ENCODE data around the gene CPLANE1.
"Not testable (repeated sequence)": the region's sequence is repeated elsewhere in the genome, so short reads cannot be mapped to it uniquely, and the experiment has no call there.

Gene CPLANE1

DNA sequence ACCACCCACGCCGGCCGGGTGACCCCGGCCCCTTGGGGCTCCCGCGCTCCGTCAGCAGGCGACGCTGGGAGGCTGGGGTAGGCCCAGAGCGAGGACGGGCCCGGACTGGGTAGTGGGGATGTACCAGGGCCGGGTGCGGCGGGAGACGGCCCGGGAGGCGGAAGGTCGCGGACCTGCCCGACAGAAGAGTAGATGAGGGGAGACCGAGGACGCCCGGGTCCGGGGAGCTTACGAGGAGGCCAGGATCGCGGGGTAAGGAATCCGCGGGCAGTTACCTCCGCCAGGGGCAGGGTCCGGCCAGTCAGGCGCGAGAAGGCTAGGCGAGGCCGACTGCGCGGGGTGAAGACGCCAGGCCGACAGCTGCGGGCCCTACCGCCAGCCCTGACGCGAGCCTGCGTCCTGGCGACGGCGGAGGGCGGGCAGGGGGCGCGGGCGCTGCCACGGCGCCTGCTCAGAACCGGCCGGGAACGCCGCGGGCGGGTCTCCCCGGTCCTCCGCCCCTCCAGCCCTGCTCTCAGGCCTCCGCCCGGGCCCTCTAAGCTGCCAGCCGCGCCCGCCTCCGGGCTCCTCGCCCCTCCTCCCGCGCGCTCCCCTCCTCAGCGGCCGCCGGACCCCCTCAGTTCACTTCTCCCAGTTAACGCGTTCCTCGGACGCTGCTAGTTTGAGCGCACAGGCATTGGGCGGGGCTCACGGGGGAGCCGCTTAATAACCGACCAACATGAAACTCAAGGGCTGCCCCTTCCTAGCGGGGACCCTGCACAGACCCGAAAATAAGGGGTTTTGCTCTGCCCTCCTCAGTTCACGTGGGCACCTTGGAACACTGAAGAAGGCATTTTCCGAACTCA lies at the start of gene CPLANE1:
CPLANE1 (minus strand) TSS at position 407 of the 845 bp plus-strand sequence. CDS start 1,678 bp downstream, outside the sequence.
- peak; percentile 27 to 52 for DNase-seq (ENCODE audit: low read depth in 2 of 2)

DNA sequence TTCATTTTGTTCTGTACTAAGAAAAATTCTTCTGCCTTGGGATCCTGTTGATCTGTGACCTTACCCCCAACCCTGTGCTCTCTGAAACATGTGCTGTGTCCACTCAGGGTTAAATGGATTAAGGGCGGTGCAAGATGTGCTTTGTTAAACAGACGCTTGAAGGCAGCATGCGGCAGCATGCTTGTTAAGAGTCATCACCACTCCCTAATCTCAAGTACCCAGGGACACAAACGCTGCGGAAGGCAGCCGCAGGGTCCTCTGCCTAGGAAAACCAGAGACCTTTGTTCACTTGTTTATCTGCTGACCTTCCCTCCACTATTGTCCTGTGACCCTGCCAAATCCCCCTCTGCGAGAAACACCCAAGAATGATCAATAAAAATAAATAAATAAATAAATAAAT lies 47.1 kb upstream of the CPLANE1 start:
- not testable (repeated sequence) for DNase-seq (ENCODE audit: low read depth in 2 of 2)

DNA sequence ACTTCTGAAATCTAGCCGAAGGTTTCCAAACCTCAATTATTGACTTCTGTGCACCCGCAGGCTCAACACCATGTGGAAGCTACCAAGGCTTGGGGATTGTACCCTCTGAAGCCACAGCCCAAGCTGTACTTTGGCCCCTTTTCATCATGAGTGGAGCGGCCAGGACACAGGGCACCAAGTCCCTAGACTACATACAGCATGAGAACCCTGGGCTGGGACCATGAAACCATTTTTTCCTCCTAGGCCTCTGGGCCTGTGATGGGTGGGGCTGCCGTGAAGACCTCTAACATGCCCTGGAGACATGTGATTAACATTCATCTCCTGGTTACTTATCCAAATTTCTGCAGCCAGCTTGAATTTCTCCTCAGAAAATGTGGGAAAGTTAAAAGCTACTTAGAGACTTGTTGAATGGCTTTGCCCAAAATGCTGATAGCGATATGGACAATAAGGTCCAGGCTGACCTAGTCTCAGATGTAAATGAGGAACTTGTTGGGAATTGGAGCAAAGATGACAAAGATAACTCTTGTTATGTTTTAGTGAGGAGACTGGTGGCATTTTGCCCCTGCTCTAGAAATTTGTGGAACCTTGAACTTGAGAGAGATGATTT lies 34.1 kb upstream of the CPLANE1 start:
- DNase-seq (ENCODE audit: low read depth in 2 of 2), result no peak

DNA sequence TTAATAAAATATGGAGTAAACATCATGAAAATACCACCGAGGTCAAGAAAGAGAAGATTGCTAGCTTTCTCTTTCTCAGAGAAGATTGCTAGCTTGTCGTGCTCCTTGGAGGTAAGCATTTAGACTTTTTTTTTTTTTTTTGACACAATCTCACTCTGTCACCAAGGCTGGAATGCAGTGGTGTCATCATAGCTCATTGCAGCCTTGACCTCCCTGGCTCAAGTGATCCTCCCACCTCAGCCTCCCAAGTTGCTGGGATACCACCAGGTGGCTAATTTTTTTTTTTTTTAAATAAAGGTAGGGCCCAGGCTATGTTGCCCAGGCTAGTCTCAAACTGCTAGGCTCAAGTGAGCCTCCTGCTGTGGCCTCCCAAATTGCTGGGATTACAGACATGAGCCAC lies 26.3 kb upstream of the CPLANE1 start:
- no peak for DNase-seq (ENCODE audit: low read depth in 2 of 2)

DNA sequence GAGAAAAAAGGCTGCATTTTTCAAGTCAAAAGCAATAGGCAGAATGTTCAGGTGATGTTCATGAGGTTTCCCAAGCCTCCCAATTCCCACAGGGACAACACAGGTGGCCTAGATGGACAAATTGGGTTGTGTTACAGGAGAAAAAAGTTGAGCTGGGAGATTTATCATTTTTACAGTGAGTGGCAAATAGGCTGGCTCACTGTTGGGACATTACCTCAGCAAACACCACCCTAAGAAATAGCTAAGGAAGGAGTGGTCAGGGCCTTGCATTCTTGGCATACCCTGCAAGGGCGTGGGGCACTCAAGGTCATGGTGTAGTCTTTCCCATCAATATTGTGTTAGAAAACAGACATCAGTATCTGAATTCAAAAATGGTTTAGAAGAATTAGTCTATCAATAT lies 23.3 kb upstream of the CPLANE1 start:
- DNase-seq (ENCODE audit: low read depth in 2 of 2), result no peak

DNA sequence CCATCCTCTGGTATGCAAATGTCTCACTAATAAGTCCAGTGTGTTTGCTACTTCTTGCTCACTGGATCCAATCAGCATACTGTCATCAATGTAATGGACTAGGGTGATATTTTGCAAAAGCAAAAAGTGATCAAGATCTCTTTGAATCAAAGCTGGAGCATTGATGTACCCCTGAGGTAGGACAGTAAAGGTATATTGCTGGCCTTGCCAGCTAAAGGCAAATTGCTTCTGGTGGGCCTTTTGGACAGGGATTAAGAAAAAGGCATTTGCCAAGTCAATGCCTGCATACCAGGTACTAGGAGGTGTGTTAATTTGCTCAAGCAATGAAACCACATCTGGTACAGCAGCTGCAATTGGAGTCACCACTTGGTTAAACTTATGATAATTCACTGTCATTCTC lies 18.9 kb upstream of the CPLANE1 start:
- DNase-seq (ENCODE audit: low read depth in 2 of 2), result not testable (repeated sequence)

DNA sequence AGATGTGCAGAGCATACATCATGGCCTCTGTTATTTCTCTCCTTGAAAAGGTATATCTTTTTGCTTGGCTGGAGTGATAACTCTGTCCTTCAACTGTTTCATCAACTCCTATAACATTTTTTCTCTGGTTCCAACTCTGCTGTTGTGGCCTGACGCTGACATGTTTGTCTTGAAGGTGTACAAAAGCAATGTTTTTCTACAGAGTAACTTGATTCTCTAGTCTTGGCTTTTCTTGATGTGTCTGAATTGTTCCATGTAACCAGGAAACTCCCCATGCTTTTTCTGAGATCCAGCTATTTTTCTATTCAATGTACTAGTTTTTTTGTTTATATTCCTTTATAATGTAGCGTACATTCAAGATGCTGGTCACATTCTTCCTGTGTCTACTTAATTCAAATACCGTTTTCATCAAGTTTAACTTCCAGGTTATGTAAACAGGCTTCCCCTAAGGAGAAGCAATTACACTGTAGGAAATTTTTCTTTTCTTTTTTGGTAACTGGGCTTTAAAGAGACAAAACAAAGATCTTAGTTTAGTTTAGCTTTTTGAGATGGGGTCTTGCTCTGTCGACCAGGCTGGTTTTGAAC lies 6.7 kb upstream of the CPLANE1 start:
- no peak for DNase-seq (ENCODE audit: low read depth in 2 of 2)

DNA sequence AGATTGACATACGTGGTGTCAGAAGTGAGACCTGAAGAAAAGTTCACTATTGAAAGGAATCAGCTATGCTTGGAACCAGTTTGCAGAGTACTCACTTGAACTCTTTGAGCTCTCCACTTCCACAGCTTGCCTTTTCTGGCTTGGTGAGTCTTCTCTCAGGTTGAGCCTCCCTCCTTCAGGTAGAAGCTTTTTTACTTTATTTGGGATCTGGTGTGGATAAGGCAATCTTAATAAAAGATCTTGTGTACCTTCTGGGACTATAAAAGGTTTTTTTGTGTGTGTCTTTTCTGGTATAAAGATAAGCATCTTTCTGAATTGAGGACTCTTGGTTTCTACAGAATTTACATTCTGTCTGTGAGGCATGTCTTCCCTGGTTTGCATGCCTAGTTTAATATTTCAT lies 5.4 kb upstream of the CPLANE1 start:
- DNase-seq (ENCODE audit: low read depth in 2 of 2), result no peak

DNA sequence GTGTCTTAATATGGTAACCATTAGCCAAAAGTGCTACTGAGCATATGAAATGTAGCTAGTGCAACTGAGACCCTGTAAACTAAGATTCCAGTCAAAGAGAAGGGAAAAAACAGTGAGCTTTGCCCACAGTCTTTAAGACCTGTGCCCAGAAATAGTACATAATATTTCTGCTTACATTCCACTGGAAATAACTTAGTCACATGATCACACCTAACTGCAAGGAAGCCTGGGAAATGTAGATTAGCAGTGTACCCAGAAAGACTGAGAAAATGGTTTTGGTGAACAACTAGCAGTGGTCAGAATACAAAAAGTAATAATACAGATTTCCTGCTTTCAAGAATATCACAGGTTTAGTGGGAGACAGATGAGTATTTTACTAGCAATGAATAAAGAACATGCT lies 2.5 kb upstream of the CPLANE1 start:
- DNase-seq (ENCODE audit: low read depth in 2 of 2), result no peak

DNA sequence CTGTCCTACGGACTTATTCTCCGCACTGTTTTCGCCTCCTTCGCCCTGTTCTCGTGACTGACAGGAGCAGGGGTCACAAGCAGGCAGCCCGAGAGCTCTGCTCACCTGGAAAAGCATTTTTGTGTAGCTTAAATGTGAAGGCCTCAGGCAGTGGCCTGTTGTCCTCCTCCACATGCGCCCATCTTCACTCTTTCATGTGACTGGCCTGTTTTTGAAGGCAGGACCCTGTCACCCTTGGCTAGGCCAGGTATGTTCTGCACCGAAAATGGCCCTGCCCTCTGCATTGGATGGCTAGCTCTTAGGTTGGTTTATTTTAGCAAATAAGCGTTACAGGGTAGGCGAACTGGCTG lies 614 bp upstream of the CPLANE1 start:
- DNase-seq (ENCODE audit: low read depth in 2 of 2), result no peak

DNA sequence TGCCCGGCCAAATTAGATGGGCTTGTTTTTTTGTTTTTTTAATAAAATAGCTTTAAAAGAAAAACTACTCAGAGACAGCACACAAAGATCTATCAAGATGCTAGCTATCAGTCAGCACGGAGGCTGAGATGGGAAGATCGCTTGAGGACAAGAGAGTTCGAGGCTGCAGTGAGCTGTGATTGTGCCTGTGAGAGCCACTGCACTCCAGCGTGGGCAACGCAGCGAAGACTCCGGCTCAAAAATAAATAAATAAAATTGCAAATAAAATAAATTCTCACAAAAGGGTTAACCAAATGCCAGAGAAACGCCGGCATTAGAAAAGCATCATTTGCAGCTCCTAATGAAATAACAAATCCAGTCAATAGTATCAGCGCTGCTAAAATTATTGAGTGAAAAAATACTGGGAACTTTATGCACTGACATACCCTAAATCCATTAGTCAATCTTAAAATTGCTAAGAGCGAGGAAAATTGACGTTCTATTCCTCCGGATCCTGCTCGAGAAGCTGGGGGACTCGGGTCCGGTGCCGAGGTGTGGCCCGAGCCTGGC lies 681 bp downstream of the CPLANE1 start:
- DNase-seq (ENCODE audit: low read depth in 2 of 2), result no peak

DNA sequence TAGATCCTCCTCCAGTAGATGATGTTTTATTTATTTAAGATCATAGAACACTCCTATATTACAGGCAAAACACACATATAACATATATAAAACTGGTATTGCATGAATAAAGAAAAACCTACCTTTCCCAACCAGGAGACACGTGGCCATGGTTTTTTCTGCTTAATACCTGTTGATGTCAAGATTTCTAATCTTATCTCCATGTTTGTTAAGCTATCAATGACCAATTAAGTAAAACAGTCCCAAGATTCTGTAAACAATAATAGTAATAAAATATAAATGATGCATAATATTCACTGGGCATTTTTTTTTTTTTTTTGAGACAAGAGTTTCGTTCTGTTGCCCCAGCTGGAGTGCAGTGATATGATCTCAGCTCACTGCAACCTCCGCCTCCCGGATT lies 1.7 kb downstream of the CPLANE1 start:
- DNase-seq (ENCODE audit: low read depth in 2 of 2), result no peak

DNA sequence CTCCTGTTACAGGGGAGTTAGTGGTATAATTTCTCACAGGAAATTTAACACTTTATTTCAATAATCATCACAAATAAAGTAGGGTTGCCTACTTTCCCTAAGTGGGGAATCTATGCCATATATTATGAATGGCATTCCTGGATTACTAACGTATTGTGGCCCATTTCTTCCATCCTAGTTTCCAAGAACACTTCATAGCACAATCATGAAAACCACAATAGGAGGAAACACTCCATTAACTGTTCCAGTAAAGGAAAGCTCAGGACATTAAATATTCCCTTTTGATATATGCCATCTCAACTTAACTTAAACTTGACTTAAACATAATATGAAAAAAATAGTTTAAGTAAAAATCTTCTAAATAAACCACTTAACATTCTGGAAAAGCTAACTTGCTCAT lies 2.1 kb downstream of the CPLANE1 start:
- no peak for DNase-seq (ENCODE audit: low read depth in 2 of 2)

DNA sequence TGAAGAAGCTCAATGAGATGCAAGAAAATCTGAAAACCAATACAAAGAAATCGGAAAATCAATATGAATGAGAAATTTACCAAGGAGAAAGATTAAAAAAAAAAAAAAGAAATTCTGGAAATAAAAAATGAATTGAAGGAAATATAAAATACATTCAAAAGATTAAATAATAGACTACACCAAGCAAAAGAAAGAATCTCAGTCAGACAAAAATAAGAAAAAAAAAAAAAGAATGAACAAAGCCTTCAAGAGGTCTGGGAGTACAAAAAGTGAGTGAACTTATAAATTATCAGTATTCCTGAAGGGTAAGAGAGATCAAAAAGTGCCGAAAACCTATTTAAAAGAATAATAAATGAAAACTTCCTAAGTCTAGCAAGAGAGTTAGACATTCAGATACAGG lies 14.9 kb downstream of the CPLANE1 start:
- DNase-seq (ENCODE audit: low read depth in 2 of 2), result no peak

DNA sequence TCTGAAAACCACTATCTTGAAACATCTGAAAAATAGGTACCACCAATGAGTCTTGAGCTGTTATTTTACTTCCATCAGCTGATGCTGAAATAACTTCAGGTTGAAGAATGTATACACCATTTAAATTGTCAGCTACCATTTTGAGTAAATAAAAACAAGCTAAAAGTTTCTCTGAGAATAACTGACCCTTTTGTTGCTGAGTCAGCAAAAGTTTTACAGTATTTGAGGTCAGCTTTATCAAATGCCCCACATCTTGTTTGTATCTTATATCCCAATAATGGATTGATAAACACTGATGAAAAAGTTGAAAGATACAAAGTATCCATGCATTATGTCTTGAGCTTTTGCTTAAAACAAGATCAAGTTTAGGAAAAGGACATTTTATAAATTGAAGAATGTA lies 22.8 kb downstream of the CPLANE1 start:
- DNase-seq (ENCODE audit: low read depth in 2 of 2), result no peak

DNA sequence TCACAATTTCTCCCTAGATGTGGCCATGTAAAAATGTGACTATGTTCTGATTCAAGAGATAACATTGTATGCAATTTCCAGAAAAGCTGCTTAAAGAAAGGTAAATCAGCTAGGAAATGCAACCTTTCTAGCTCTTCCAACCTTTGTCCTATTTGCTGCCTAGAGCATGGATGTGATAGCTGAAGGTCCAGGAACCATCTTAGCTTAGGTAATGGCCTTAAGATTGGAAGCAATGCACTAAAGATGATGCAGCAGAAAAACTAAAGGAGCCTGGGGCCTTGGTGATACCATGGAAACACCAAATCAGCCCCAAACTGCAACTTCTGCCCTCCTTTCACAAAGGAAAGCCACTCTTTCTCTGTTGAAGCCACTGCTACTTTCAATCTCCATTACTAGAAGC lies 27.0 kb downstream of the CPLANE1 start:
- no peak for DNase-seq (ENCODE audit: low read depth in 2 of 2)

DNA sequence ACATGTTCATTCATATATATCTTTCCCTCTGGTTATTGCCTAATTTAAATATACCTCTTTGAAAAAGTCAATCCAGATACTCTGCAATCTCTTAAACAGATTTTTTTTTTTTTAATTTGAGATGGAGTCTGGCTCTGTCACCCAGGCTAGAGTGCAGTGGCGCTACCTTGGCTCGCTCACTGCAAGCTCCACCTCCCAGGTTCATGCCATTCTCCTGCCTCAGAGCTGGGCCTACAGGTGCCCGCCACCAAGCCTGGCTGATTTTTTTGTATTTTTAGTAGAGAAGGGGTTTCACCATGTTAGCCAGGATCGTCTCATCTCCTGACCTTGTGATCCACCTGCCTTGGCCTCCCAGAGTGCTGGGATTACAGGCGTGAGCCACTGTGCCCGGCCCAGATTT lies 28.8 kb downstream of the CPLANE1 start:
- not testable (repeated sequence) for DNase-seq (ENCODE audit: low read depth in 2 of 2)

DNA sequence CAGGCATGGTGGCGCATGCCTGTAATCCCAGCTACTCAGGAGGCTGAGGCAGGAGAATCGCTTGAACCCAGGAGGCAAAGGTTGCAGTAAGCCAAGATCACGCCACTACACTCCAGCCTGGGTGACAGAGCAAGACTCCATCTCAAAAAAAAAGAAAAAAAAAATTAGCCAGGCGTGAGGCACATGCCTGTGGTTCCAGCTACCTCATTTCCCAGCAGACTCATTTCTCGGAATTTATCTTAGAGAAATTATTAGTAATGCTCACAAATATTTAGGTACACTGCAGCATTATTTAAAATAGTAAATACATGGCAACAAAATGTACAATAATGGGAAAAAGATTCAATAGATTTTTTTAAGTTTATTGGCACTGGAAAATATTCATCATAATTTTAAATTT lies 29.8 kb downstream of the CPLANE1 start:
- not testable (repeated sequence) for DNase-seq (ENCODE audit: low read depth in 2 of 2)

DNA sequence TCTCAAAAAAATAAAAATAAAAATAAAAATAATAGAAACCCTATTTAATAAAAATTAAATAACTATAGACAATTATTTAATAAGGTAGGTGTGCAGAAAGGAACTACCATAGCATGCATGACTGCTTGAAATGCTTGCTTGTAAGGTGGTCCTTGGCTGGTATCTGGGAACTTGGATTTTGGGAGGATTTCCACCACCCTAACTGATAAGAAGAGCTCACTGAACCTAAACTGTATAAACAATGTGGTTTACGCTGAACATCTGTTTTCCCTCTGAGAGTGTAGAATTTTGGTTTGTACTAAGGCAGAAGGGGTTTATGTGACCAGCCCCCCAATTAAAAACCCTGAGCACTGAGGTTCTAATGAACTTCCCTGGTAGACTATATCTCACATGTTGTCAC lies 31.2 kb downstream of the CPLANE1 start:
- DNase-seq (ENCODE audit: low read depth in 2 of 2), result no peak

DNA sequence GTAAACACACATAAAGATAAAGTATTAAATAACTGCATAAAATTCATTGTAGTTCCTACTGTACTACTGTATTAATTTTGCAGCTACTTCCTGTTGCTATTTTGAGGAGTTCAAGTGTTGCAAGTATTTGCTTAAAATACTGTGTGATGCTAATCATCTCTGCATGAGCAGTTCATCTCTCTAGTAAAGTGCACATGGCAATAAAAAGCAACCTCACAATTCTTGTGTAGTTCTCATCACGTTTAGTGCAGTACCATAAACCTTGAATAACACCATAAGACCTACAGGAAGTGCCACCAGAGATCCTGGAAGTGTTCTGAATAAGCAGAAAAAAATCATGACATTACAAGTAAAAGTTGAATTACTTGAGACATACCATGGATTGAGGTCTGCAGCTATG lies 34.6 kb downstream of the CPLANE1 start:
- no peak for DNase-seq (ENCODE audit: low read depth in 2 of 2)

DNA sequence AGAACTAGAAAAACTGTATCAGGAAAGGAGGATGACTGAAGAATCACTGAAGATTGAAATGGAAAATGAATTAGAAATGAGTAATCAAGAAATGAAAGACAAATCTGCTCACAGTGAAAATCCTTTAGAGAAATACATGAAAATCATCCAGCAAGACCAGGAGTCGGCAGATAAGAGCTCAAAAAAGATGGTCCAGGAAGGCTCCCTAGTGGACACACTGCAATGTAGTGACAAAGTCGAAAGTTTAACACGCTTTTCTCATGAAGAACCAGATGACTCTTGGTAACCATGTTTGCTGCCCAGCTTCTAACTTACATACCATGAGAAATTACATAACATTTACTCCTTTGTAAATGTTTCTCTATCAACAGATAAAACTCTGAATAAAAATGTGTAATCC lies 37.1 kb downstream of the CPLANE1 start:
- DNase-seq (ENCODE audit: low read depth in 2 of 2), result no peak

DNA sequence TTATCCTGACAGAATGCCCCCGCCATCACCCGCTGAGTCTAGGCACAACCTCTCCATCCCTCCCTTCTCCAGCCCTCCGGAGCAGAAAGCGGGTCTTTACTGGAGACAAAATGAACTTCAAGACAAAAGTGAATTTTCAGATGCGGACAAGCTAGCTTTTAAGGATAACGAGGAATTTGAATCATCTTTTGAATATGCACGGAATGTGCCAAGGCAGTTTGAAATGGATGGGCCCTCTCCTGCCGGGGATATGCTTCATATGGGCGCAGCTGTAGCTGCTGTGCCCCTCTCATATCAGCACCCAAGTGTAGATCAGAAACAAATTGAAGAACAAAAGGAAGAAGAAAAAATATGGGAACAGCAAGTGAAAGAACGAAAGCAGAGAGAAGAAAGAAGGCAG lies 37.5 kb downstream of the CPLANE1 start:
- DNase-seq (ENCODE audit: low read depth in 2 of 2), result no peak
